Natural killer cell (primary cell): ENCODE measurements around the gene ZC3H7A. TPM values are rescaled to one million over a fixed set of nuclear protein-coding genes. Genes with fewer than 3 reads are reported as not detected.

Experiments used
- ATAC-seq, 3 donors: fragments of 150-1000 bp in 2 of 3; fragments of 200-7000 bp in 1 of 3; cut with Tn5 transposase; 1 replicate in 1 of 3; 2 replicates in 2 of 3; pipeline ENCODE4 v1.10.0; 2021; ENCODE audit warnings: mild to moderate bottlenecking in 2 of 3, moderate library complexity in 2 of 3
- DNase-seq, 2 donors: peaks; one replicate each; pipeline versions ENCODE4 v3.0.0 to v3.0.0-alpha.2; 2013 to 2021; ENCODE audit warnings: mixed read lengths in 1 of 2
- H3K27ac ChIP-seq: one replicate; pipeline ENCODE4 v1.5.1; 2013; ENCODE audit warnings: mild to moderate bottlenecking, low read length
- H3K27me3 ChIP-seq: one replicate; pipeline ENCODE4 v1.6.1; 2013; ENCODE audit warnings: low read length; ENCODE audit not compliant: control insufficient read depth, insufficient read depth
- H3K36me3 ChIP-seq: one replicate; pipeline ENCODE4 v1.6.1; 2013; ENCODE audit warnings: low read length; ENCODE audit not compliant: control insufficient read depth, insufficient read depth
- H3K4me1 ChIP-seq: one replicate; pipeline ENCODE4 v1.6.1; 2013; ENCODE audit warnings: low read length; ENCODE audit not compliant: control insufficient read depth, insufficient read depth
- H3K4me3 ChIP-seq: one replicate; pipeline ENCODE4 v1.5.1; 2013; ENCODE audit warnings: low read length
- H3K9me3 ChIP-seq: one replicate; pipeline ENCODE4 v1.6.1; 2013; ENCODE audit warnings: low read length; ENCODE audit not compliant: control insufficient read depth, insufficient read depth
- H3K27ac Mint-ChIP-seq, 2 donors: one replicate each; pipeline ENCODE4 v1.8.0; 2022; ENCODE audit warnings: mild to moderate bottlenecking in 2 of 2, mixed read lengths in 2 of 2, moderate library complexity in 1 of 2
- H3K27me3 Mint-ChIP-seq, 2 donors: one replicate each; pipeline ENCODE4 v1.8.0; 2022; ENCODE audit warnings: low read depth in 2 of 2, mixed read lengths in 2 of 2
- H3K36me3 Mint-ChIP-seq: one replicate; pipeline ENCODE4 v1.8.0; 2022; ENCODE audit warnings: mixed read lengths
- H3K4me1 Mint-ChIP-seq, 2 donors: one replicate each; pipeline ENCODE4 v1.8.0; 2022; ENCODE audit warnings: mixed read lengths in 2 of 2
- H3K4me3 Mint-ChIP-seq: one replicate; pipeline ENCODE4 v1.8.0; 2022; ENCODE audit warnings: mild to moderate bottlenecking, moderate library complexity, mixed read lengths
- H3K9me3 Mint-ChIP-seq, 2 donors: one replicate each; pipeline ENCODE4 v1.8.0; 2022; ENCODE audit warnings: mixed read lengths in 2 of 2
- CTCF ChIP-seq: fragments of 200-600 bp; IDR thresholded peaks from one replicate; pipeline ENCODE4 v1.8.0; 2022; ENCODE audit warnings: antibody characterized with exemption
- WGBS: methylation state at CpG from one replicate; pipeline ENCODE4 v1.1.7; 2013; ENCODE audit warnings: missing lambda C conversion rate; ENCODE audit not compliant: insufficient coverage; 5-methylcytosine and 5-hydroxymethylcytosine counted together
- intact Hi-C: fragments of 100-400 bp; cut with micrococcal nuclease; formaldehyde crosslinking; loops from one replicate; pipeline ENCODE4 v1.14.2; 2022
- total RNA-seq, 4 donors: library from RNA; stranded (reverse); fragments of 120-200 nt in 1 of 4; gene quantifications; one replicate each; pipeline versions ENCODE4 v1.2.3 to v1.2.4, GENCODE V29; 2013 to 2022

Gene ZC3H7A
- total RNA-seq, 3 donors from 2014 or later (not counting 1 experiment from before 2014, with no cell fraction given): 80.6 to 91.8 (median 84.6) TPM

DNA sequence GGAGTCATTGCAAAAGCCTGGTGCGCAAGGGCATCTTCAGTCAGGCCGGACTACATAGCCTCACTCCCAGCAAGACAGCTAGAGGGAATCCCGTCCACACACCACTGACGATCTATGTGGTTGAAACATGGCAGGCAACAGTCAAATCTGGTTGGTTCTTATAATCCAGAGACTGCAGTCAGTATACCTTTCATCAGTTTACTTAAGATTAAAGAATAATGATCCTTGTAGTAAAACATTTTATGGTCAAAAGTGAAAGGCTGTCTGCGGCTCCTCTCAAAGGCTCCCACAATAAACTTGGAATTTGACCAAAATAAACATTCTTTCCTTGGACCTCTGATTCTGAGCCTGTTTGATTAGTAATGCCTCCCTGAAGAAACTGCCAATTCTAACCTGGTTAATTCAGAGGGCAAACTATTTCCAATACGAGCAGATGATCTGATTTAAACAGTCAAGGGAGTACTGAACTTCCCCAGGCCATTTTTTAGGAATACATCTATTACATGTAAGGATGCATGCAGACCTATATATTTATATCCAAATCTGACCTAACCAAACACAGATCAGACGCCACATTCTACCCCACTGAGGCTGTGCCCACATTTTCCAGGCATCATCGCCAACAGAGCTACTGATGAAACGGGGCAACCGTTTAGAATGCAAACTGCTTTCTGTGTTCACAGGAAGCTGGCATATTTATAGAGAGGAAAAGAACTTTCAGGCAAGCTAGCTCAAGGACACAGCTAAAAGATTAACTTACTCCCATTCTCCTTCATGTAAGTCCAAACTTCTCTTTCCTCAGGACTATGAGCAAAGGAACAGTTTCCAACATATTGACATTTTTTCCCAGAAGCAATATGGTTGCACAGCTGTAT, 39.1 kb downstream of the ZC3H7A start:
- Histone ChIP-seq H3K27me3 (no peaks in the 10 kb centered on the region), H3K4me1 (no peaks in the 10 kb centered on the region), H3K9me3 (no peaks in the 10 kb centered on the region), H3K36me3 (peaks cover 78% of the 10 kb centered on the region), H3K4me3 (no peak overlapping the region), H3K27ac (no peak overlapping the region)
- H3K9me3 Mint-ChIP-seq: no peaks in the 10 kb centered on the region
- no peak overlapping the region for H3K4me3 Mint-ChIP-seq
- WGBS: 93% methylated on average over 10 of the region's 10 CpGs
- no peak for ATAC-seq
- intact Hi-C loops: no loop called here
- H3K36me3 Mint-ChIP-seq: peaks cover 47% of the 10 kb centered on the region
- DNase-seq: no peak
- no peak for TF ChIP-seq CTCF
- no peaks in the 10 kb centered on the region for H3K27me3 Mint-ChIP-seq
- H3K27ac Mint-ChIP-seq: no peak overlapping the region
- no peaks in the 10 kb centered on the region for H3K4me1 Mint-ChIP-seq

DNA sequence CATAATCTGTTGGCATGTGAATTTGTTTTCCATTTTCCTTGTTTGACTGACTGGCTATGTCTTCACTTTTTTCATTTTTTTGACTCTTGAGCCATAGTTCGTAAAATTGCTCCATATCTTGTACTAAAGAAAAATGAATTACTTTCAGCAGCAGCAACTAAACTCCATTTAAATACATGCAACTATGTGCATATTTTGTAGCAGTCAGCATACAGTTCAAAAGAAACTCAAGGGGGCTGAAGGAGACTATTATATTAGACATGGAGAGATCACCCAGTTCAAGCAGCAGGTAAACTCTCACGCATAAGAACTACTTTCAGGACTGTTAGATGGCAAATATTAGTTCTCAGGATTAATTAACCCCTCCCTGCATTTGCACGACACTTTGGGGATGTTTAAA, 40.8 kb downstream of the ZC3H7A start:
- Histone ChIP-seq H3K27ac (no peak overlapping the region), H3K4me3 (no peak overlapping the region), H3K9me3 (no peaks in the 10 kb centered on the region), H3K36me3 (peaks cover 77% of the 10 kb centered on the region), H3K27me3 (no peaks in the 10 kb centered on the region), H3K4me1 (no peaks in the 10 kb centered on the region)
- no peak for ATAC-seq
- H3K36me3 Mint-ChIP-seq: peaks cover 34% of the 10 kb centered on the region
- no peaks in the 10 kb centered on the region for H3K4me1 Mint-ChIP-seq
- no peak for TF ChIP-seq CTCF
- intact Hi-C loops: no loop called here
- no peak overlapping the region for H3K4me3 Mint-ChIP-seq
- H3K27me3 Mint-ChIP-seq: no peaks in the 10 kb centered on the region
- H3K27ac Mint-ChIP-seq: no peak overlapping the region
- no peaks in the 10 kb centered on the region for H3K9me3 Mint-ChIP-seq
- WGBS: 95% methylated on average over 3 of the region's 3 CpGs
- no peak for DNase-seq

DNA sequence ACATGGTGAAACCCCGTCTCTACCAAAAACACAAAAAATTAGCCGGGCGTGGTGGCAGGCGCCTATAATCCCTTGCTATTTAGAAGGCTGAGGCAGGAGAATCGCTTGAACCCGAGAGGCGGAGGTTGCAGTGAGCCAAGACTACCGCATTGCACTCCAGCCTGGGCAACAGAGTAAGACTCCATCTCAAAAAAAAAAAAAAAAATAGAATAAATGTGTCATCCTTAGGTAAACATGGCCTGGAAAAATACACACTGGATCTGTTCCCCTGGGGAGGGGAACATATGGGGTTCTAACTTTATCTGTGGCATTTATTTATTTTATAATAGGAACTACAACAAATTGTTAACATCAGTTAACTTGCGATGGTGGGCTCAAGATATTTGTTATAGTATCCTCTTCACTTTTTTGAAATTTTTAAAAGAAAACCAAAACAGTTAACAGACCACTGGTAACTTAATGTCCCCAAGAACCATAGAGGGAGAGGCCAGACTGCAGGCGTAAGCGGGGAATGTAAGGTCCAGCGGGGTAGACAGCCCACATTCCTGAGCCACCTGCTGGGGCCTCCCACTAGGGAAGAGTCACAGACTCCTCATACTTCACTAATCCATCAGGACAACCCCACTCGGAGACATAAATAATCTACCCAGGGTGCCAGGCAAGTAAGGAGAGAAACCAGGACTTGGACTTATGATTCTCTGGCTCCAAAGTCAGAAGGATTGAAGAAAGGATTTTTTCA, 41.9 kb downstream of the ZC3H7A start:
- Mint-ChIP-seq H3K36me3 (peaks cover 26% of the 10 kb centered on the region), H3K4me3 (no peak overlapping the region), H3K4me1 (no peaks in the 10 kb centered on the region), H3K27ac (no peak overlapping the region), H3K9me3 (no peaks in the 10 kb centered on the region), H3K27me3 (no peaks in the 10 kb centered on the region)
- ATAC-seq (no peak), DNase-seq (no peak)
- TF ChIP-seq CTCF: no peak
- H3K9me3 ChIP-seq: no peaks in the 10 kb centered on the region
- peaks cover 76% of the 10 kb centered on the region for H3K36me3 ChIP-seq
- intact Hi-C loops: no loop called here
- H3K4me1 ChIP-seq: no peaks in the 10 kb centered on the region
- H3K27ac ChIP-seq: no peak overlapping the region
- H3K27me3 ChIP-seq: no peaks in the 10 kb centered on the region
- H3K4me3 ChIP-seq: no peak overlapping the region
- 96% methylated on average over 12 of the region's 13 CpGs for WGBS
